ENCODE data around the gene EEF2K.

DNA sequence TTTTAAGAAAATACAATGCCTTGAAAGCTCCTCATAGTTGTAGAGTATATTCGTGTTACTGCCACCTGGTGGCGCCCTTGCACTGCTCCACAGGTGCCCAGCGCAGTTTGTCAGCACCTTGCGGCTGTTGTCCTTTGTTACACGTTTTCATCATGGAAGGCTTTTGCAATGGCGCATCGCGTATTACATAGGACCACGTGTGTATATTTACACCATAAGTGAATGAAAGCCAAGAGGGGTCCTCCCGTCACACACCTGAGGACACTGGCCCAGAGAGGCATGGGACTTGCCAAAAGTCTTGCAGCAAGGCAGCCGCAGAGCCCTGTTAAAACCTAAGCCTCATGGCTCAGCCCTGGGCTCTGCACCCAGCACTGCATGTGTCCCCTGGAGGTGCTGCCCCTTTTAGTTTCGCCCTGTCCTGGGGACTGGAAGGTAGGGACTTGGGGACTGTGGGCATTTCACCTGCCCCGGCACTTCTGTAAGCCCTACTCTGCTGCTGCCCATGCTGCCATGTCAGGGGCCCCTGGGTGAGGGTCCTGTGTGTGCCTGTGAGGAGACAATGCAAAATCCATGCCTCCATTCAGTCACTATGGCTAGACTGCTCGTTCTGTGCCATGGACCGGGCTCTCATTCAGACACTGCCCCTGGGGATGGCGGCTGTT lies 115.4 kb downstream of the EEF2K start:
- TF ChIP-seq CTCF (conservative IDR thresholded peaks at IDR 0.05; ENCODE audit: low read length) (peak; percentile 100), EZH2phosphoT487 (IDR thresholded peaks at IDR 0.05; ENCODE audit: borderline replicate concordance) (no peak)
